ENCODE results near the gene GPATCH8. TPM values are rescaled to one million over a fixed set of nuclear protein-coding genes. Genes with fewer than 3 reads are reported as not detected.

Gene GPATCH8
- total and polyA plus RNA-seq, 9 of the 15 experiments (the other 6 are each of a cell fraction or from before 2014, with no cell fraction given): 10.6 to 29.6 (median 13.2) TPM

GRCh38 chr17:44416558-44417289 is 86.5 kb downstream of the GPATCH8 start:
- Histone ChIP-seq H3K27me3 (ENCODE audit: control insufficient read depth in 2 of 2, insufficient read depth in 2 of 2, low read length in 2 of 2) (no peaks in the 10 kb centered on the region), H3K4me1 (replicated peaks in 1 of 2; ENCODE audit: control insufficient read depth in 2 of 2, insufficient read depth in 2 of 2, low read length in 2 of 2) (no peaks in the 10 kb centered on the region), H3K9me1 (ENCODE audit: control insufficient read depth, insufficient read depth, low read length) (no peaks in the 10 kb centered on the region), H3K9ac (ENCODE audit: insufficient read depth in 1 of 2, low read depth in 2 of 2, low read length in 2 of 2) (no peak overlapping the region), H3K36me3 (ENCODE audit: control insufficient read depth, insufficient read depth, low read length) (peaks cover 43% of the 10 kb centered on the region; the same call in 2 of the 3 replicates), H3K27ac (ENCODE audit: extremely low read depth, low read depth, low read length) (no peak overlapping the region), H4K20me1 (replicated peaks; ENCODE audit: control insufficient read depth, insufficient read depth, low read length) (no peaks in the 10 kb centered on the region), H3K9me3 (replicated peaks; ENCODE audit: control insufficient read depth, insufficient read depth, low read depth, low read length) (no peaks in the 10 kb centered on the region), H3K4me3 (no peak overlapping the region), H3K79me2 (ENCODE audit: control insufficient read depth, insufficient read depth, low read length) (no peaks in the 10 kb centered on the region), H3K4me2 (ENCODE audit: insufficient read depth, low read length) (no peak overlapping the region), H2AFZ (ENCODE audit: low read depth, low read length) (no peak overlapping the region)
- POLR2A ChIA-PET: no interaction called here
- no peak for FAIRE-seq
- intact Hi-C loops (cut with micrococcal nuclease) (no loop called here), in situ Hi-C loops (cut with MboI) (no loop called here)
- DNase-seq (ENCODE audit: extremely low read depth in 1 of 4, low spot score in 3 of 4): no peak
- BruUV-seq (replicated peaks): no TSS peak
- no peak for TF ChIP-seq KLF13 (tag; IDR thresholded peaks at IDR 0.05; ENCODE audit: borderline replicate concordance, low read depth)
- TF ChIP-seq NR3C1 (CRISPR knock-in tag; IDR thresholded peaks at IDR 0.05): no peak
- TF ChIP-seq, protein P1, sequence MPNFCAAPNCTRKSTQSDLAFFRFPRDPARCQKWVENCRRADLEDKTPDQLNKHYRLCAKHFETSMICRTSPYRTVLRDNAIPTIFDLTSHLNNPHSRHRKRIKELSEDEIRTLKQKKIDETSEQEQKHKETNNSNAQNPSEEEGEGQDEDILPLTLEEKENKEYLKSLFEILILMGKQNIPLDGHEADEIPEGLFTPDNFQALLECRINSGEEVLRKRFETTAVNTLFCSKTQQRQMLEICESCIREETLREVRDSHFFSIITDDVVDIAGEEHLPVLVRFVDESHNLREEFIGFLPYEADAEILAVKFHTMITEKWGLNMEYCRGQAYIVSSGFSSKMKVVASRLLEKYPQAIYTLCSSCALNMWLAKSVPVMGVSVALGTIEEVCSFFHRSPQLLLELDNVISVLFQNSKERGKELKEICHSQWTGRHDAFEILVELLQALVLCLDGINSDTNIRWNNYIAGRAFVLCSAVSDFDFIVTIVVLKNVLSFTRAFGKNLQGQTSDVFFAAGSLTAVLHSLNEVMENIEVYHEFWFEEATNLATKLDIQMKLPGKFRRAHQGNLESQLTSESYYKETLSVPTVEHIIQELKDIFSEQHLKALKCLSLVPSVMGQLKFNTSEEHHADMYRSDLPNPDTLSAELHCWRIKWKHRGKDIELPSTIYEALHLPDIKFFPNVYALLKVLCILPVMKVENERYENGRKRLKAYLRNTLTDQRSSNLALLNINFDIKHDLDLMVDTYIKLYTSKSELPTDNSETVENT (CRISPR knock-in tag; IDR thresholded peaks at IDR 0.05): no peak
- CTCF ChIA-PET (ENCODE audit: low intra/inter-chr PET ratio): no interaction called here
- 100% methylated on average over 2 of the region's 2 CpGs for WGBS (ENCODE audit: insufficient coverage, low coverage, missing lambda C conversion rate)
- ATAC-seq: no peak

Data from K562 (cell line).